OCI-LY7 (cell line): ENCODE data around the gene UBXN11.

Experiments
- EZH2phosphoT487 ChIP-seq: fragments of 200-600 bp; sonication (generic); IDR thresholded peaks from 2 replicates; pipeline ENCODE4 v1.6.1; 2018; ENCODE audit warnings: low read depth, borderline replicate concordance, mild to moderate bottlenecking, mixed run types, antibody characterized with exemption, low read length, moderate library complexity, mixed read lengths
- TF ChIP-seq, protein P1 (sequence below): fragments of 200-600 bp; sonication (generic); conservative IDR thresholded peaks from 2 replicates; pipeline ENCODE4 v1.5.1; 2014; ENCODE audit warnings: mild to moderate bottlenecking, antibody characterized with exemption, low read length, moderate library complexity, mixed read lengths

DNA sequence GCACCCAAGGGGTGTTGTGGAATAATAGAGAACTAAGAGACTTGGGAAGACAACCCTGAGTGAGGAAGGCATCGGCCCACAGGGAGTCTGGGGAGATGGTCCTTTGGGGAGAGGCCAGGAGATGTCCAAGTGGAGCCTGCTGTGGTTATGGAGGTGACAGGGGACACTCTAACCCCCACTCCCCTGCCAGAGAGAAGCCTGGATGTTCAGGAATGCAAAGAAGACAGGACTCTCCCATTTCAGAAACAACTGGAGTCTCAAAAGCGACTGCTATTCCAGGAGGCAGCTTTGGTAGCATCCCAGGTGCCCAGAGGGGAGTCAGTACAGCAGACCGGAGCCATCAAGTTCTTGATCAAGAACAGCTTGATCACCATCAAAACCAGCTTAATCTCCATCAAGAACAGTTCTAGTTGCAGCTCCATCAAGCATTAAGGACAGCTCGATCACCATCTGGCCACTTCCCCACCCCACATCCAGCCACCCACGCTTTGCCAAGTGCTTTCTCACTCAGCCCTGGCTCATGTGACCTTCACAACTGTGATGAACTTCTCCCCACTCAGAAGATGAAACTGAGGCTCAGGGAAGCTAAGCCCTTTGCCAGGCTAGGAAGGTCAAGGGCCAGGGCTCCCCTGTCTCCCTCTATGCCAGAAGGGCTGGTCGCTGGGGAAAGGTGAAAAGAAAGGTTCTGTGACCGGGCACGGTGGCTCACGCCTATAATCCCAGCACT, 12.1 kb upstream of the UBXN11 start:
- TF ChIP-seq, protein P1, sequence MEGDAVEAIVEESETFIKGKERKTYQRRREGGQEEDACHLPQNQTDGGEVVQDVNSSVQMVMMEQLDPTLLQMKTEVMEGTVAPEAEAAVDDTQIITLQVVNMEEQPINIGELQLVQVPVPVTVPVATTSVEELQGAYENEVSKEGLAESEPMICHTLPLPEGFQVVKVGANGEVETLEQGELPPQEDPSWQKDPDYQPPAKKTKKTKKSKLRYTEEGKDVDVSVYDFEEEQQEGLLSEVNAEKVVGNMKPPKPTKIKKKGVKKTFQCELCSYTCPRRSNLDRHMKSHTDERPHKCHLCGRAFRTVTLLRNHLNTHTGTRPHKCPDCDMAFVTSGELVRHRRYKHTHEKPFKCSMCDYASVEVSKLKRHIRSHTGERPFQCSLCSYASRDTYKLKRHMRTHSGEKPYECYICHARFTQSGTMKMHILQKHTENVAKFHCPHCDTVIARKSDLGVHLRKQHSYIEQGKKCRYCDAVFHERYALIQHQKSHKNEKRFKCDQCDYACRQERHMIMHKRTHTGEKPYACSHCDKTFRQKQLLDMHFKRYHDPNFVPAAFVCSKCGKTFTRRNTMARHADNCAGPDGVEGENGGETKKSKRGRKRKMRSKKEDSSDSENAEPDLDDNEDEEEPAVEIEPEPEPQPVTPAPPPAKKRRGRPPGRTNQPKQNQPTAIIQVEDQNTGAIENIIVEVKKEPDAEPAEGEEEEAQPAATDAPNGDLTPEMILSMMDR: no peak
- no peak for TF ChIP-seq EZH2phosphoT487
